ENCODE data around the gene CAP2. TPM values are rescaled to one million over a fixed set of nuclear protein-coding genes. Genes with fewer than 3 reads are reported as not detected.
"Not testable (repeated sequence)": the region's sequence is repeated elsewhere in the genome, so short reads cannot be mapped to it uniquely, and the experiment has no call there.

Gene CAP2
- total RNA-seq, 1 experiment from 2014 or later = 34.0 TPM

- H3K27ac ChIP-seq = no peak overlapping the region
- no peak overlapping the region for H3K4me3 ChIP-seq
- DNase-seq (ENCODE audit: low read depth in 1 of 2, low spot score in 2 of 2) = no peak
- H3K9me3 ChIP-seq (replicated peaks) = 0 out of 2 replicates have a peak, but pooled peaks cover 5% of the 10 kb centered on the region
- peaks cover 14% of the 10 kb centered on the region for H3K4me1 ChIP-seq (replicated peaks)
- H3K27me3 ChIP-seq (replicated peaks) = no peaks in the 10 kb centered on the region
- H3K36me3 ChIP-seq = peaks cover 73% of the 10 kb centered on the region
Observed at GRCh38 chr6:17432356-17432755, 39.0 kb downstream of the CAP2 start.

- Histone ChIP-seq H3K4me1 (replicated peaks) (no peaks in the 10 kb centered on the region), H3K9me3 (replicated peaks) (no peaks in the 10 kb centered on the region), H3K27ac (no peak overlapping the region), H3K36me3 (peaks cover 40% of the 10 kb centered on the region), H3K27me3 (replicated peaks) (no peaks in the 10 kb centered on the region), H3K4me3 (no peak overlapping the region)
- no peak for DNase-seq (ENCODE audit: low read depth in 1 of 2, low spot score in 2 of 2)
Observed at GRCh38 chr6:17439243-17439993, 46.0 kb downstream of the CAP2 start.

GRCh38 chr6:17440811-17441210 is 47.4 kb downstream of the CAP2 start:
- not testable (repeated sequence) for DNase-seq (ENCODE audit: low read depth in 1 of 2, low spot score in 2 of 2); H3K27me3 ChIP-seq (replicated peaks); H3K4me1 ChIP-seq (replicated peaks); H3K9me3 ChIP-seq (replicated peaks); H3K27ac ChIP-seq; H3K4me3 ChIP-seq
- H3K36me3 ChIP-seq = peaks cover 43% of the 10 kb centered on the region

- DNase-seq (ENCODE audit: low read depth in 1 of 2, low spot score in 2 of 2) = no peak
- H3K4me3 ChIP-seq = no peak overlapping the region
- H3K27me3 ChIP-seq (replicated peaks) = no peaks in the 10 kb centered on the region
- H3K36me3 ChIP-seq = peaks cover 32% of the 10 kb centered on the region; the same call in 1 of the 2 replicates
- no peaks in the 10 kb centered on the region for H3K9me3 ChIP-seq (replicated peaks)
- H3K27ac ChIP-seq = no peak overlapping the region
- no peaks in the 10 kb centered on the region for H3K4me1 ChIP-seq (replicated peaks)
Observed at GRCh38 chr6:17442196-17442595, 48.8 kb downstream of the CAP2 start.

GRCh38 chr6:17446713-17447112 is 53.3 kb downstream of the CAP2 start:
- Histone ChIP-seq H3K36me3 (peaks cover 31% of the 10 kb centered on the region), H3K27ac (no peak overlapping the region), H3K4me1 (replicated peaks) (peaks cover 8% of the 10 kb centered on the region), H3K27me3 (replicated peaks) (no peaks in the 10 kb centered on the region), H3K4me3 (no peak overlapping the region), H3K9me3 (replicated peaks) (no peaks in the 10 kb centered on the region)
- DNase-seq (ENCODE audit: low read depth in 1 of 2, low spot score in 2 of 2) = no peak

- Histone ChIP-seq H3K4me1 (replicated peaks) (peaks cover 11% of the 10 kb centered on the region), H3K9me3 (replicated peaks) (no peaks in the 10 kb centered on the region), H3K36me3 (peaks cover 24% of the 10 kb centered on the region), H3K27me3 (replicated peaks) (no peaks in the 10 kb centered on the region), H3K4me3 (no peak overlapping the region), H3K27ac (no peak overlapping the region)
- peak in 1 of 2 experiments; percentile 46 for DNase-seq (ENCODE audit: low read depth in 1 of 2, low spot score in 2 of 2)
Observed at GRCh38 chr6:17448165-17448564, 54.8 kb downstream of the CAP2 start.

- Histone ChIP-seq H3K36me3 (peaks cover 5% of the 10 kb centered on the region), H3K4me1 (replicated peaks) (peaks cover 30% of the 10 kb centered on the region), H3K27me3 (replicated peaks) (no peaks in the 10 kb centered on the region), H3K27ac (no peak overlapping the region), H3K9me3 (replicated peaks) (no peaks in the 10 kb centered on the region), H3K4me3 (no peak overlapping the region)
- DNase-seq (ENCODE audit: low read depth in 1 of 2, low spot score in 2 of 2) = no peak
Observed at GRCh38 chr6:17450397-17450796, 57.0 kb downstream of the CAP2 start.

- Histone ChIP-seq H3K36me3 (peaks cover 3% of the 10 kb centered on the region; the same call in 1 of the 2 replicates), H3K27me3 (replicated peaks) (no peaks in the 10 kb centered on the region)
- no peak for DNase-seq (ENCODE audit: low read depth in 1 of 2, low spot score in 2 of 2)
Observed at GRCh38 chr6:17450832-17451231, 57.4 kb downstream of the CAP2 start.

GRCh38 chr6:17452096-17452495 is 58.7 kb downstream of the CAP2 start:
- DNase-seq (ENCODE audit: low read depth in 1 of 2, low spot score in 2 of 2) = no peak
- H3K9me3 ChIP-seq (replicated peaks) = no peaks in the 10 kb centered on the region
- peaks cover 37% of the 10 kb centered on the region for H3K4me1 ChIP-seq (replicated peaks)
- no peak overlapping the region for H3K27ac ChIP-seq
- H3K36me3 ChIP-seq = peaks cover 5% of the 10 kb centered on the region; the same call in 1 of the 2 replicates
- H3K27me3 ChIP-seq (replicated peaks) = no peaks in the 10 kb centered on the region
- H3K4me3 ChIP-seq = no peak overlapping the region

More at GRCh38 chr6:17450832-17451231, 57.4 kb downstream of the CAP2 start:
- Histone ChIP-seq H3K4me1 (replicated peaks) (peaks cover 34% of the 10 kb centered on the region), H3K4me3 (no peak overlapping the region), H3K9me3 (replicated peaks) (no peaks in the 10 kb centered on the region), H3K27ac (no peak overlapping the region)

GRCh38 chr6:17454316-17455005 is 61.1 kb downstream of the CAP2 start:
- Histone ChIP-seq H3K4me3 (peak overlapping the region; percentile 5), H3K36me3 (peaks cover 16% of the 10 kb centered on the region), H3K27ac (peak overlapping the region; percentile 72), H3K27me3 (replicated peaks) (no peaks in the 10 kb centered on the region), H3K4me1 (replicated peaks) (peaks cover 29% of the 10 kb centered on the region), H3K9me3 (replicated peaks) (no peaks in the 10 kb centered on the region)
- no peak for DNase-seq (ENCODE audit: low read depth in 1 of 2, low spot score in 2 of 2)

- DNase-seq (ENCODE audit: low read depth in 1 of 2, low spot score in 2 of 2) = no peak
- Histone ChIP-seq H3K27me3 (replicated peaks) (no peaks in the 10 kb centered on the region), H3K4me3 (no peak overlapping the region), H3K27ac (no peak overlapping the region), H3K36me3 (peaks cover 19% of the 10 kb centered on the region), H3K4me1 (replicated peaks) (peaks cover 29% of the 10 kb centered on the region), H3K9me3 (replicated peaks) (no peaks in the 10 kb centered on the region)
Observed at GRCh38 chr6:17455919-17456318, 62.5 kb downstream of the CAP2 start.

- no peaks in the 10 kb centered on the region for H3K27me3 ChIP-seq (replicated peaks)
- no peaks in the 10 kb centered on the region for H3K9me3 ChIP-seq (replicated peaks)
- peaks cover 29% of the 10 kb centered on the region for H3K4me1 ChIP-seq (replicated peaks)
- peaks cover 19% of the 10 kb centered on the region for H3K36me3 ChIP-seq
- H3K27ac ChIP-seq = no peak overlapping the region
- H3K4me3 ChIP-seq = no peak overlapping the region
- no peak for DNase-seq (ENCODE audit: low read depth in 1 of 2, low spot score in 2 of 2)
Observed at GRCh38 chr6:17456711-17457110, 63.3 kb downstream of the CAP2 start.

- Histone ChIP-seq H3K4me3 (no peak overlapping the region), H3K27ac (no peak overlapping the region), H3K4me1 (replicated peaks) (peaks cover 29% of the 10 kb centered on the region), H3K27me3 (replicated peaks) (no peaks in the 10 kb centered on the region), H3K9me3 (replicated peaks) (no peaks in the 10 kb centered on the region), H3K36me3 (peaks cover 19% of the 10 kb centered on the region)
- no peak for DNase-seq (ENCODE audit: low read depth in 1 of 2, low spot score in 2 of 2)
Observed at GRCh38 chr6:17457405-17457804, 64.0 kb downstream of the CAP2 start.

- DNase-seq (ENCODE audit: low read depth in 1 of 2, low spot score in 2 of 2) = no peak
- Histone ChIP-seq H3K27me3 (replicated peaks) (no peaks in the 10 kb centered on the region), H3K36me3 (peaks cover 23% of the 10 kb centered on the region)
Observed at GRCh38 chr6:17457956-17458355, 64.6 kb downstream of the CAP2 start.

More at GRCh38 chr6:17457956-17458355, 64.6 kb downstream of the CAP2 start:
- Histone ChIP-seq H3K4me1 (replicated peaks) (peaks cover 28% of the 10 kb centered on the region), H3K27ac (no peak overlapping the region), H3K9me3 (replicated peaks) (no peaks in the 10 kb centered on the region), H3K4me3 (no peak overlapping the region)
